ENCODE data around the gene HBQ1. TPM values are rescaled to one million over a fixed set of nuclear protein-coding genes. Genes with fewer than 3 reads are reported as not detected.

The HBQ1 gene
- total RNA-seq (2014; rRNA removed) (not detected in 2 replicates), Bru-seq, nascent RNA (not detected), BruChase-seq, experiment 1, labeled RNA remaining after a 6-hour chase (not detected), BruChase-seq, experiment 2, labeled RNA remaining after a 2-hour chase (not detected)
- long read RNA-seq = 0 reads

- Histone ChIP-seq H3K27me3 (ENCODE audit: low read length) (peaks cover 14% of the 10 kb centered on the region), H3K27ac (ENCODE audit: low read length) (no peak within 1 kb of the TSS), H2AFZ (ENCODE audit: low read length) (peak within 1 kb of the TSS; percentile 81), H4K20me1 (ENCODE audit: low read length) (no peaks in the 10 kb centered on the region), H3K4me3 (ENCODE audit: low read length) (peak within 1 kb of the TSS; percentile 42), H3F3A (ENCODE audit: low read length, unreplicated experiment) (no peaks in the 10 kb centered on the region), H3K9ac (ENCODE audit: low read length) (no peak within 1 kb of the TSS), H3K9me2 (replicated peaks; ENCODE audit: low read length) (no peaks in the 10 kb centered on the region), H3K36me3 (ENCODE audit: low read depth, low read length) (no peaks in the 10 kb centered on the region), H3K4me2 (ENCODE audit: low read length) (peak within 1 kb of the TSS; percentile 76), H3K9me3 (ENCODE audit: low read length) (no peaks in the 10 kb centered on the region), H3K4me1 (ENCODE audit: insufficient read depth, low read length) (peaks cover 5% of the 10 kb centered on the region; the same call in 1 of the 2 replicates), H3K79me2 (ENCODE audit: low read length) (no peaks in the 10 kb centered on the region)
- POLR2A ChIA-PET (ENCODE audit: unreplicated experiment) = no interaction called here
- TF ChIP-seq, protein P1, sequence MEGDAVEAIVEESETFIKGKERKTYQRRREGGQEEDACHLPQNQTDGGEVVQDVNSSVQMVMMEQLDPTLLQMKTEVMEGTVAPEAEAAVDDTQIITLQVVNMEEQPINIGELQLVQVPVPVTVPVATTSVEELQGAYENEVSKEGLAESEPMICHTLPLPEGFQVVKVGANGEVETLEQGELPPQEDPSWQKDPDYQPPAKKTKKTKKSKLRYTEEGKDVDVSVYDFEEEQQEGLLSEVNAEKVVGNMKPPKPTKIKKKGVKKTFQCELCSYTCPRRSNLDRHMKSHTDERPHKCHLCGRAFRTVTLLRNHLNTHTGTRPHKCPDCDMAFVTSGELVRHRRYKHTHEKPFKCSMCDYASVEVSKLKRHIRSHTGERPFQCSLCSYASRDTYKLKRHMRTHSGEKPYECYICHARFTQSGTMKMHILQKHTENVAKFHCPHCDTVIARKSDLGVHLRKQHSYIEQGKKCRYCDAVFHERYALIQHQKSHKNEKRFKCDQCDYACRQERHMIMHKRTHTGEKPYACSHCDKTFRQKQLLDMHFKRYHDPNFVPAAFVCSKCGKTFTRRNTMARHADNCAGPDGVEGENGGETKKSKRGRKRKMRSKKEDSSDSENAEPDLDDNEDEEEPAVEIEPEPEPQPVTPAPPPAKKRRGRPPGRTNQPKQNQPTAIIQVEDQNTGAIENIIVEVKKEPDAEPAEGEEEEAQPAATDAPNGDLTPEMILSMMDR (conservative IDR thresholded peaks at IDR 0.05; ENCODE audit: low read depth, low read length) = no peak
- TF ChIP-seq EZH2 (IDR thresholded peaks at IDR 0.05; ENCODE audit: low read length, unreplicated experiment) (no peak), EZH2phosphoT487 (IDR thresholded peaks at IDR 0.05; ENCODE audit: borderline replicate concordance, low read length) (no peak)
- CTCF ChIA-PET = no interaction called here
- no TSS peak for BruUV-seq (replicated peaks)
- ATAC-seq (no peak), DNase-seq (no peak)
- intact Hi-C loops (cut with micrococcal nuclease) = loop anchor here (2.0 kb wide), 1 partner anchor 73 kb away; no protein-coding TSS in a partner anchor
Measured at GRCh38 chr16:180101-180675, at the start of gene HBQ1. TSS of gene HBQ1 (plus strand) at chr16:180459. CDS start at chr16:180487, 28 bp downstream.

GRCh38 chr16:130533-131173 is 49.6 kb upstream of the HBQ1 start:
- DNase-seq = no peak
- Histone ChIP-seq H3K4me3 (ENCODE audit: low read length) (no peak overlapping the region), H2AFZ (ENCODE audit: low read length) (no peak overlapping the region), H3K9ac (ENCODE audit: low read length) (no peak overlapping the region), H3K36me3 (ENCODE audit: low read depth, low read length) (no peaks in the 10 kb centered on the region), H3K9me2 (replicated peaks; ENCODE audit: low read length) (no peaks in the 10 kb centered on the region), H3K27me3 (ENCODE audit: low read length) (no peaks in the 10 kb centered on the region), H3K4me1 (ENCODE audit: insufficient read depth, low read length) (no peaks in the 10 kb centered on the region), H3K79me2 (ENCODE audit: low read length) (peaks cover 50% of the 10 kb centered on the region), H3K27ac (ENCODE audit: low read length) (no peak overlapping the region), H3K4me2 (ENCODE audit: low read length) (no peak overlapping the region), H3K9me3 (ENCODE audit: low read length) (no peaks in the 10 kb centered on the region), H3F3A (ENCODE audit: low read length, unreplicated experiment) (no peaks in the 10 kb centered on the region), H4K20me1 (ENCODE audit: low read length) (no peaks in the 10 kb centered on the region)
- no peak for TF ChIP-seq EZH2phosphoT487 (IDR thresholded peaks at IDR 0.05; ENCODE audit: borderline replicate concordance, low read length)
- no peak for TF ChIP-seq EZH2 (IDR thresholded peaks at IDR 0.05; ENCODE audit: low read length, unreplicated experiment)
- TF ChIP-seq, protein P1 (conservative IDR thresholded peaks at IDR 0.05; ENCODE audit: low read depth, low read length) = no peak
- no peak for ATAC-seq
- ChIA-PET POLR2A (ENCODE audit: unreplicated experiment) (no interaction called here), CTCF (no interaction called here)
- intact Hi-C loops (cut with micrococcal nuclease) = no loop called here
- BruUV-seq (replicated peaks) = no TSS peak

DNA sequence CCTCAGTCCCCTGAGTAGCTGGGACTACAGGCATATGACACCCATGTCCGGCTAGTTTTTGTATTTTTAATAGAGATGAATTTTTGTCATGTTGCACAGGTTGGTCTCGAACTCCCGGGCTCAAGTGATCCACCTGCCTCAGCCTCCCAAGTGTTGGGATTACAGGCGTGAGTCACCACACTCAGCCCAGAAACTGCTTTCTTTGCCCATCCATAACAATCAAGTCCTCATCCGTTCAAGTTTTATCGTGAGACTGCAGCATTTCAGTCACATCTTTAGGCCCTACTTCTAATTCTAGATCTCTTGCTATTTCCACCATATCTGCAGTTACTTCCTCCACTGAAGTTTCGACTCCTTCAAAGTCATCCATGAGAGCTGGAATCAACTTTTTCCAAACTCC is 48.1 kb upstream of the HBQ1 start:
- Histone ChIP-seq H2AFZ (ENCODE audit: low read length) (no peak overlapping the region), H3K4me1 (ENCODE audit: insufficient read depth, low read length) (no peaks in the 10 kb centered on the region), H3K4me2 (ENCODE audit: low read length) (no peak overlapping the region), H3K36me3 (ENCODE audit: low read depth, low read length) (no peaks in the 10 kb centered on the region), H3K79me2 (ENCODE audit: low read length) (peaks cover 64% of the 10 kb centered on the region), H3K4me3 (ENCODE audit: low read length) (no peak overlapping the region), H4K20me1 (ENCODE audit: low read length) (no peaks in the 10 kb centered on the region), H3K27ac (ENCODE audit: low read length) (no peak overlapping the region), H3K27me3 (ENCODE audit: low read length) (no peaks in the 10 kb centered on the region), H3K9me3 (ENCODE audit: low read length) (no peaks in the 10 kb centered on the region), H3K9ac (ENCODE audit: low read length) (no peak overlapping the region), H3F3A (ENCODE audit: low read length, unreplicated experiment) (no peaks in the 10 kb centered on the region), H3K9me2 (replicated peaks; ENCODE audit: low read length) (no peaks in the 10 kb centered on the region)
- TF ChIP-seq EZH2phosphoT487 (IDR thresholded peaks at IDR 0.05; ENCODE audit: borderline replicate concordance, low read length) = no peak
- intact Hi-C loops (cut with micrococcal nuclease) = no loop called here
- POLR2A ChIA-PET (ENCODE audit: unreplicated experiment) = no interaction called here
- no peak for ATAC-seq
- no TSS peak for BruUV-seq (replicated peaks)
- DNase-seq = no peak
- CTCF ChIA-PET = no interaction called here
